ENCODE measurements around the gene GRAMD1B. TPM values are rescaled to one million over a fixed set of nuclear protein-coding genes. Genes with fewer than 3 reads are reported as not detected.

Gene GRAMD1B
- total RNA-seq, 4 donors from 2014 or later, result 2.1 to 8.5 (median 7.0) TPM

- DNase-seq (ENCODE audit: low spot score) (no peak), ATAC-seq (ENCODE audit: low FRiP score) (no peak)
- no peak for TF ChIP-seq CTCF (IDR thresholded peaks at IDR 0.05)
These were observed 177.7 kb downstream of the GRAMD1B start for GRCh38 chr11:123607781-123608180.

GRCh38 chr11:123608371-123608770, 178.3 kb downstream of the GRAMD1B start:
- no peak for TF ChIP-seq CTCF (IDR thresholded peaks at IDR 0.05)
- ATAC-seq (ENCODE audit: low FRiP score) (no peak), DNase-seq (ENCODE audit: low spot score) (no peak)

DNA sequence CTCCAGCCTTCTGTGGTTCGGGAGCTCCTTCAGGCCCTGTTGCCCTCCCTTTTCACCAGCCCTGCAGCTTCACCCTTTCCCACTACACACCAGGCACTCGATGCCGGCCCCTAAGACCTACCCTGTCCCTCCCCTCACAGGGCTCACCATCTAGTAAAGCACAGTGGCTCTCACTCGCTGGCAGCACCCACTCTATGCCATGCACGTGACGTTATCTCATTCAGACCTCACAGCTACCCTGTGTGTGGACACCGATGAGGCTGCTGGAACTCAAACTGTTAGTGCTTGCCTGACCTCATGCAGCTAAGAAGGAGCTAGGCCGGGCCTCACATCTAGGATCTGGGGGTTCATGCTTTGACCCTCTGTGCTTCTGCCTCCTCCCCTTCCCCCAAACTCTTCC, 178.9 kb downstream of the GRAMD1B start:
- ATAC-seq (ENCODE audit: low FRiP score) (no peak), DNase-seq (ENCODE audit: low spot score) (no peak)
- TF ChIP-seq CTCF (IDR thresholded peaks at IDR 0.05), result no peak

GRCh38 chr11:123611698-123612097, 181.6 kb downstream of the GRAMD1B start:
- TF ChIP-seq CTCF (IDR thresholded peaks at IDR 0.05), result no peak
- ATAC-seq (ENCODE audit: low FRiP score) (no peak), DNase-seq (ENCODE audit: low spot score) (no peak)

- no peak for DNase-seq (ENCODE audit: low spot score)
- ATAC-seq (ENCODE audit: low FRiP score), result peak; percentile 98
- no peak for TF ChIP-seq CTCF (IDR thresholded peaks at IDR 0.05)
These were observed 186.6 kb downstream of the GRAMD1B start for GRCh38 chr11:123616505-123617198.

DNA sequence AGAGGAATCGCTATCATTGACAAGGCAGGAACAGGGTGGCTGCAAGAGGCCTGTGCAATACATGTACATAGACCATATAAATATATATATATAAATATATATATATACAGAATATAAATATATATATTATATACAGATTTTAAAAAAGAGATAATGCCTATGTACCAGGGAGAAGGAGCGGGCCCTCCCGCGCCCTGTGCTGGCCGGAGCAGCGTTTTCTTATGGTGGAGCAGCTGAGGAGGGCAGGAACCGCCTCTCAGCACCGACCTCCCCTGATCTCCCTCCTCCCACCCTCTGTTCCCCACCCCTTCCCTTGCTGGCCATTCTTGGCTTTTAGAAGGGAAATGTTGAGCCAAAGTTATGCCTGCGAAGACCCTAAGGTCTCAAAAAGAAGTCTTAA, 192.5 kb downstream of the GRAMD1B start:
- ATAC-seq (ENCODE audit: low FRiP score) (no peak), DNase-seq (ENCODE audit: low spot score) (no peak)
- TF ChIP-seq CTCF (IDR thresholded peaks at IDR 0.05), result no peak

GRCh38 chr11:123624974-123625373, 194.9 kb downstream of the GRAMD1B start:
- TF ChIP-seq CTCF (IDR thresholded peaks at IDR 0.05), result no peak
- no peak for ATAC-seq (ENCODE audit: low FRiP score)
- no peak for DNase-seq (ENCODE audit: low spot score)
